ENCODE results near the gene PHF24. TPM values are rescaled to one million over a fixed set of nuclear protein-coding genes. Genes with fewer than 3 reads are reported as not detected.

The PHF24 gene
- total RNA-seq, 1 experiment from 2014 or later, result 0.47 TPM

DNA sequence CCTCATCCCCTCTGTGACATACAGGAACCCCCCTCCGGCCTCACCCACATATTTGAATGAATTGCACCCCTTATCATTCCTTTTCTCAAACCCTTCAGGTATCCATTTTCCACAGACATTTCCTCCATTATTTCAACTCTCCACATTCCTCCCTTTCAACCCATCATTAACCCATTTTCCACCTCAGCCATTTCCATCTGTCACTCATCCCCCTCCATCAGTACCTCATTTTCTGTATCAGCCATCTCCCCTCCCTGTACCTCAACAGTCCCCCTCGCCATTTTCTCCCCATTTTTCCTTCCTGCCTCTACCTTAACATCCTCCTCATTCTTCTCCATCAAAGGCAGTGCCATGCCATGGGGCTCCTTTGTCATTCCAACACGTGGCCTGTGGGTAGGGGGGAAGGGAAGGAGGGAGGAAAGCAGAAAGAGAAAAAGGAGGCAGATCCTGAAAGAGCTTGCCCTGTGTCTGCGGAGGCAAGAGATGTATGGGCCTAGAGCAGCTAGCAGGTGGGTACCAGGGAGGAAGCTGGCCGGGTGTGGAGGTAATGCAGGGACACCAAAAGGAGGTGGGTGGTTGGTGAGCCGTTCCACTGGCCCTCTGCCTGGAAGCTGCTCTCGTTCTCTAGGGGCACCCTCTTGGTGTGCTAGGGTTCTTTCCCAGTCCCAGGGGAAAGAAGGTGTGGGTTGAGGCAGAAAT is 33.0 kb downstream of the PHF24 start:
- H3K9ac ChIP-seq (ENCODE audit: low read length), result 0 out of 2 replicates have a peak overlapping the region, but pooled peaks have one; percentile 47
- ChIA-PET CTCF (interaction anchor here (0.7 to 5.7 kb wide), 3 partner anchors 63 to 92 kb away, joined by 5 to 83 read pairs (median 14); no protein-coding TSS in a partner anchor), POLR2A (no interaction called here), RAD21 (ENCODE audit: low non-redundant PET in 1 of 2, low total read pairs in 2 of 2, uncharacterized antibody in 2 of 2, unreplicated experiment in 2 of 2) (no interaction called here)
- intact Hi-C loops (cut with micrococcal nuclease), result loop anchor here (5.0 kb wide), 1 partner anchor 106 kb away; the partner anchor contains the start of gene PIGO
- H3K27ac ChIP-seq (ENCODE audit: low read depth, low read length), result no peak overlapping the region
- H3K9me2 ChIP-seq (ENCODE audit: insufficient read depth), result no peaks in the 10 kb centered on the region
- no peak for DNase-seq (ENCODE audit: low read depth, low spot score)
- TSS peak; percentile 52 for BruUV-seq (replicated peaks)
- H3K4me1 ChIP-seq (ENCODE audit: control insufficient read depth in 1 of 2, insufficient read depth in 2 of 2, low read length in 2 of 2), result peaks cover 21 to 61% of the 10 kb centered on the region in 2 experiments
- H3K4me2 ChIP-seq (ENCODE audit: low read length), result peak overlapping the region; percentile 78
- H3K36me3 ChIP-seq (ENCODE audit: control insufficient read depth in 1 of 2, insufficient read depth in 2 of 2, low read length in 2 of 2), result no peaks in the 10 kb centered on the region
- H4K20me1 ChIP-seq (ENCODE audit: insufficient read depth), result no peaks in the 10 kb centered on the region
- H3K9me3 ChIP-seq (ENCODE audit: control insufficient read depth in 1 of 2, insufficient read depth in 1 of 2, low read depth in 1 of 2, low read length in 2 of 2), result no peaks in the 10 kb centered on the region
- no peak for ATAC-seq
- H2AFZ ChIP-seq (ENCODE audit: low read depth, low read length, poor library complexity, severe bottlenecking), result no peak overlapping the region
- no peaks in the 10 kb centered on the region for H3K79me2 ChIP-seq (ENCODE audit: insufficient read depth, low read length)
- no peak overlapping the region for H3K4me3 ChIP-seq (replicated peaks in 1 of 2; ENCODE audit: low read depth in 1 of 2, low read length in 2 of 2)
- TF ChIP-seq, protein P1, sequence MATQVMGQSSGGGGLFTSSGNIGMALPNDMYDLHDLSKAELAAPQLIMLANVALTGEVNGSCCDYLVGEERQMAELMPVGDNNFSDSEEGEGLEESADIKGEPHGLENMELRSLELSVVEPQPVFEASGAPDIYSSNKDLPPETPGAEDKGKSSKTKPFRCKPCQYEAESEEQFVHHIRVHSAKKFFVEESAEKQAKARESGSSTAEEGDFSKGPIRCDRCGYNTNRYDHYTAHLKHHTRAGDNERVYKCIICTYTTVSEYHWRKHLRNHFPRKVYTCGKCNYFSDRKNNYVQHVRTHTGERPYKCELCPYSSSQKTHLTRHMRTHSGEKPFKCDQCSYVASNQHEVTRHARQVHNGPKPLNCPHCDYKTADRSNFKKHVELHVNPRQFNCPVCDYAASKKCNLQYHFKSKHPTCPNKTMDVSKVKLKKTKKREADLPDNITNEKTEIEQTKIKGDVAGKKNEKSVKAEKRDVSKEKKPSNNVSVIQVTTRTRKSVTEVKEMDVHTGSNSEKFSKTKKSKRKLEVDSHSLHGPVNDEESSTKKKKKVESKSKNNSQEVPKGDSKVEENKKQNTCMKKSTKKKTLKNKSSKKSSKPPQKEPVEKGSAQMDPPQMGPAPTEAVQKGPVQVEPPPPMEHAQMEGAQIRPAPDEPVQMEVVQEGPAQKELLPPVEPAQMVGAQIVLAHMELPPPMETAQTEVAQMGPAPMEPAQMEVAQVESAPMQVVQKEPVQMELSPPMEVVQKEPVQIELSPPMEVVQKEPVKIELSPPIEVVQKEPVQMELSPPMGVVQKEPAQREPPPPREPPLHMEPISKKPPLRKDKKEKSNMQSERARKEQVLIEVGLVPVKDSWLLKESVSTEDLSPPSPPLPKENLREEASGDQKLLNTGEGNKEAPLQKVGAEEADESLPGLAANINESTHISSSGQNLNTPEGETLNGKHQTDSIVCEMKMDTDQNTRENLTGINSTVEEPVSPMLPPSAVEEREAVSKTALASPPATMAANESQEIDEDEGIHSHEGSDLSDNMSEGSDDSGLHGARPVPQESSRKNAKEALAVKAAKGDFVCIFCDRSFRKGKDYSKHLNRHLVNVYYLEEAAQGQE (IDR thresholded peaks at IDR 0.05; ENCODE audit: low read depth), result no peak
- no peak for TF ChIP-seq SRF (IDR thresholded peaks at IDR 0.05; ENCODE audit: low read depth)
- no peak for TF ChIP-seq JUND (IDR thresholded peaks at IDR 0.05)
- no peak for TF ChIP-seq SP1 (IDR thresholded peaks at IDR 0.05; ENCODE audit: low read depth)
- TF ChIP-seq CTCF (IDR thresholded peaks at IDR 0.05 in 2 of 3, conservative IDR thresholded peaks at IDR 0.05 in 1 of 3; ENCODE audit: borderline replicate concordance in 1 of 3, insufficient read depth in 1 of 3, low read depth in 2 of 3, low read length in 2 of 3), result no peak
- TF ChIP-seq ELF1 (IDR thresholded peaks at IDR 0.05; ENCODE audit: borderline replicate concordance, low read depth), result no peak
- TF ChIP-seq, protein P2, sequence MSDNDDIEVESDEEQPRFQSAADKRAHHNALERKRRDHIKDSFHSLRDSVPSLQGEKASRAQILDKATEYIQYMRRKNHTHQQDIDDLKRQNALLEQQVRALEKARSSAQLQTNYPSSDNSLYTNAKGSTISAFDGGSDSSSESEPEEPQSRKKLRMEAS (IDR thresholded peaks at IDR 0.05), result no peak
- TF ChIP-seq POLR2A (IDR thresholded peaks at IDR 0.05; ENCODE audit: borderline replicate concordance, extremely low read depth, insufficient read depth, insufficient read length), result no peak
- TF ChIP-seq ZNF274 (IDR thresholded peaks at IDR 0.05; ENCODE audit: low read depth, low read length), result no peak
- no peak for TF ChIP-seq EZH2 (IDR thresholded peaks at IDR 0.05)
- TF ChIP-seq CEBPB (IDR thresholded peaks at IDR 0.05; ENCODE audit: low read depth), result no peak
- no peak for TF ChIP-seq ATF3 (IDR thresholded peaks at IDR 0.05)
- no peak for TF ChIP-seq CBX3 (IDR thresholded peaks at IDR 0.05; ENCODE audit: low read depth)
- no peak for TF ChIP-seq YY1 (IDR thresholded peaks at IDR 0.05; ENCODE audit: extremely low read depth, insufficient replicate concordance, low read depth, low read length)
- no peak for TF ChIP-seq POLR2AphosphoS5 (IDR thresholded peaks at IDR 0.05; ENCODE audit: low read depth, low read length)
- TF ChIP-seq, protein P3, sequence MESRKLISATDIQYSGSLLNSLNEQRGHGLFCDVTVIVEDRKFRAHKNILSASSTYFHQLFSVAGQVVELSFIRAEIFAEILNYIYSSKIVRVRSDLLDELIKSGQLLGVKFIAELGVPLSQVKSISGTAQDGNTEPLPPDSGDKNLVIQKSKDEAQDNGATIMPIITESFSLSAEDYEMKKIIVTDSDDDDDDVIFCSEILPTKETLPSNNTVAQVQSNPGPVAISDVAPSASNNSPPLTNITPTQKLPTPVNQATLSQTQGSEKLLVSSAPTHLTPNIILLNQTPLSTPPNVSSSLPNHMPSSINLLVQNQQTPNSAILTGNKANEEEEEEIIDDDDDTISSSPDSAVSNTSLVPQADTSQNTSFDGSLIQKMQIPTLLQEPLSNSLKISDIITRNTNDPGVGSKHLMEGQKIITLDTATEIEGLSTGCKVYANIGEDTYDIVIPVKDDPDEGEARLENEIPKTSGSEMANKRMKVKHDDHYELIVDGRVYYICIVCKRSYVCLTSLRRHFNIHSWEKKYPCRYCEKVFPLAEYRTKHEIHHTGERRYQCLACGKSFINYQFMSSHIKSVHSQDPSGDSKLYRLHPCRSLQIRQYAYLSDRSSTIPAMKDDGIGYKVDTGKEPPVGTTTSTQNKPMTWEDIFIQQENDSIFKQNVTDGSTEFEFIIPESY (IDR thresholded peaks at IDR 0.05; ENCODE audit: extremely low read depth, insufficient replicate concordance, low read length), result no peak
- no peaks in the 10 kb centered on the region for H3K27me3 ChIP-seq (ENCODE audit: insufficient read depth, low read length)
